Astrocyte of the spinal cord (primary cell): Measurements from ENCODE around the gene ST3GAL3.
A peak's percentile ranks its signal among the peaks of the same experiment; 100 is the strongest.

Experiments used
- DNase-seq: peaks from one replicate; pipeline ENCODE4 v3.0.0; 2011; ENCODE audit warnings: low read depth, low spot score
- H3K4me3 ChIP-seq: 2 replicates; pipeline ENCODE4 v1.5.1; 2011; ENCODE audit warnings: low read depth, mild to moderate bottlenecking, low read length, moderate library complexity
- CTCF ChIP-seq: IDR thresholded peaks from 2 replicates; pipeline ENCODE4 v1.5.1; 2012; ENCODE audit warnings: low read depth, mild to moderate bottlenecking, low read length, inconsistent platforms
- in situ Hi-C: cut with HindIII; loops from 2 replicates; pipeline ENCODE4 v1.10.0; 2017; ENCODE audit warnings: low sequenced_read_pairs

ST3GAL3 gene

GRCh38 chr1:43866201-43866600 is 158.9 kb downstream of the ST3GAL3 start:
- TF ChIP-seq CTCF = no peak
- no peak overlapping the region for H3K4me3 ChIP-seq
- no peak for DNase-seq
- in situ Hi-C loops = no loop called here

- in situ Hi-C loops = no loop called here
- no peak for DNase-seq
- H3K4me3 ChIP-seq = no peak overlapping the region
- TF ChIP-seq CTCF = no peak
These were observed 160.8 kb downstream of the ST3GAL3 start for GRCh38 chr1:43867976-43868740.

- H3K4me3 ChIP-seq = no peak overlapping the region
- peak; percentile 75 for DNase-seq
- TF ChIP-seq CTCF = no peak
- in situ Hi-C loops = no loop called here
These were observed 161.4 kb downstream of the ST3GAL3 start for GRCh38 chr1:43868741-43869067.

GRCh38 chr1:43870306-43870705 is 163.0 kb downstream of the ST3GAL3 start:
- DNase-seq = no peak
- in situ Hi-C loops = no loop called here
- H3K4me3 ChIP-seq = no peak overlapping the region
- TF ChIP-seq CTCF = no peak

GRCh38 chr1:43871181-43871910 is 164.0 kb downstream of the ST3GAL3 start:
- TF ChIP-seq CTCF = no peak
- no peak overlapping the region for H3K4me3 ChIP-seq
- DNase-seq = no peak
- in situ Hi-C loops = no loop called here

GRCh38 chr1:43872280-43872679 is 164.9 kb downstream of the ST3GAL3 start:
- DNase-seq = no peak
- no peak overlapping the region for H3K4me3 ChIP-seq
- no peak for TF ChIP-seq CTCF
- in situ Hi-C loops = no loop called here
